K562 (cell line): ENCODE data around the gene UGT1A10. TPM values are rescaled to one million over a fixed set of nuclear protein-coding genes. Genes with fewer than 3 reads are reported as not detected.
A peak's percentile ranks its signal among the peaks of the same experiment; 100 is the strongest.
"Not testable (repeated sequence)": the region's sequence is repeated elsewhere in the genome, so short reads cannot be mapped to it uniquely, and the experiment has no call there.

ENCODE experiments used
- ATAC-seq: fragments of 200-7000 bp; cut with Tn5 transposase; 3 replicates; pipeline ENCODE4 v1.9.1; 2020; ENCODE audit warnings: moderate library complexity
- BruUV-seq: library from RNA; stranded (reverse); fragments of 400-500 nt; replicated peaks from 2 replicates; lab custom pipeline; 2021; lab: Mats Ljungman, UMichigan
- CTCF ChIA-PET: fragments of 300-600 bp; formaldehyde crosslinking; extraction: SDS; loops from one replicate; lab custom pipeline; 2021; ENCODE audit warnings: low intra/inter-chr PET ratio; lab: Yijun Ruan, JAX
- POLR2A ChIA-PET: fragments of 300-600, 350-650 bp; sonication (Branson Sonifier 250); formaldehyde crosslinking; extraction: SDS; loops from one replicate; lab custom pipeline; 2021; ENCODE audit warnings: antibody characterized with exemption, inconsistent platforms; lab: Yijun Ruan, JAX
- DNase-seq, 4 experiments: peaks; one replicate each; pipeline versions ENCODE4 v3.0.0 to v3.0.0-alpha.2; 2011 to 2018; ENCODE audit warnings: low spot score in 3 of 4, mixed read lengths in 3 of 4; ENCODE audit errors: extremely low read depth in 1 of 4
- FAIRE-seq: peaks from 2 replicates; lab custom pipeline; 2011; peaks lifted over from hg19 to GRCh38; lab: Jason Lieb, UNC
- H2AFZ ChIP-seq: 2 replicates; pipeline ENCODE4 v1.6.0; 2011; ENCODE audit warnings: low read depth, low read length, control low read depth, inconsistent platforms
- H3K27ac ChIP-seq: fragments of 200-600 bp; 3 replicates; pipeline ENCODE4 v1.8.0; 2011; ENCODE audit warnings: low read depth, mild to moderate bottlenecking, control low read depth, inconsistent platforms, low read length, moderate library complexity, mixed read lengths; ENCODE audit errors: extremely low read depth
- H3K27me3 ChIP-seq, 2 experiments: fragments of 300-600 bp in 1 of 2; 2 replicates in 1 of 2; 3 replicates in 1 of 2; pipeline versions ENCODE4 v1.6.0 to v1.8.0; 2011; ENCODE audit warnings: inconsistent platforms in 2 of 2, low read length in 2 of 2, mild to moderate bottlenecking in 1 of 2, mixed read lengths in 1 of 2, moderate library complexity in 1 of 2; ENCODE audit not compliant: control insufficient read depth in 2 of 2, insufficient read depth in 2 of 2
- H3K36me3 ChIP-seq: fragments of 300-600 bp; 3 replicates; pipeline ENCODE4 v1.8.0; 2011; ENCODE audit warnings: mild to moderate bottlenecking, low read length, inconsistent platforms; ENCODE audit not compliant: control insufficient read depth, insufficient read depth
- H3K4me1 ChIP-seq, 2 experiments: fragments of 200-600 bp in 1 of 2; replicated peaks in 1 of 2; 2 replicates in 1 of 2; 3 replicates in 1 of 2; pipeline versions ENCODE4 v1.5.1 to v1.8.0; 2011; ENCODE audit warnings: inconsistent platforms in 2 of 2, low read length in 2 of 2, mild to moderate bottlenecking in 1 of 2, mixed read lengths in 1 of 2, moderate library complexity in 1 of 2; ENCODE audit not compliant: control insufficient read depth in 2 of 2, insufficient read depth in 2 of 2
- H3K4me2 ChIP-seq: 2 replicates; pipeline ENCODE4 v1.6.1; 2011; ENCODE audit warnings: low read length, control low read depth, inconsistent platforms, mixed read lengths; ENCODE audit not compliant: insufficient read depth
- H3K4me3 ChIP-seq: fragments of 200-600 bp; sonication (generic), shearing (Covaris generic); 2 replicates; pipeline ENCODE4 v1.5.1; 2016; ENCODE audit warnings: control low read depth, inconsistent platforms
- H3K79me2 ChIP-seq: fragments of 200-600 bp; 3 replicates; pipeline ENCODE4 v1.8.0; 2011; ENCODE audit warnings: low read length, inconsistent platforms; ENCODE audit not compliant: control insufficient read depth, insufficient read depth
- H3K9ac ChIP-seq, 2 experiments: 2 replicates each; pipeline versions ENCODE4 v1.6.0 to v1.6.1; 2011; ENCODE audit warnings: low read depth in 2 of 2, low read length in 2 of 2, control low read depth in 1 of 2, inconsistent platforms in 1 of 2, mild to moderate bottlenecking in 1 of 2, mixed read lengths in 1 of 2; ENCODE audit not compliant: insufficient read depth in 1 of 2
- H3K9me1 ChIP-seq: one replicate; pipeline ENCODE4 v1.6.0; 2011; ENCODE audit warnings: inconsistent platforms, mild to moderate bottlenecking, low read length, moderate library complexity; ENCODE audit not compliant: control insufficient read depth, insufficient read depth
- H3K9me3 ChIP-seq: replicated peaks from 2 replicates; pipeline ENCODE4 v1.5.1; 2011; ENCODE audit warnings: low read depth, low read length, inconsistent platforms; ENCODE audit not compliant: control insufficient read depth, insufficient read depth
- H4K20me1 ChIP-seq: replicated peaks from 2 replicates; pipeline ENCODE4 v1.6.1; 2011; ENCODE audit warnings: low read length, inconsistent platforms, mixed read lengths; ENCODE audit not compliant: control insufficient read depth, insufficient read depth
- CEBPB ChIP-seq: fragments of 450-650 bp; IDR thresholded peaks from 2 replicates; pipeline ENCODE4 v1.6.1; 2016; ENCODE audit warnings: missing genetic modification characterization, missing compliant biosample characterization
- HBP1 ChIP-seq: fragments of 450-650 bp; formaldehyde crosslinking; IDR thresholded peaks from 2 replicates; pipeline ENCODE4 v1.4.0; 2022; ENCODE audit warnings: missing genetic modification characterization
- HNRNPUL1 ChIP-seq: fragments of 200-400 bp; formaldehyde crosslinking; IDR thresholded peaks from 2 replicates; pipeline ENCODE4 v1.6.1; 2017; ENCODE audit warnings: low read length
- SLC30A9 ChIP-seq: fragments of 250-450 bp; sonication (Bioruptor Pico); IDR thresholded peaks from 2 replicates; pipeline ENCODE4 v1.8.0; 2022; ENCODE audit warnings: mild to moderate bottlenecking, moderate library complexity
- SMARCC2 ChIP-seq: fragments of 450-650 bp; IDR thresholded peaks from 2 replicates; pipeline ENCODE4 v1.6.1; 2017; ENCODE audit warnings: antibody characterized with exemption, moderate library complexity, mild to moderate bottlenecking, low read depth
- UBTF ChIP-seq, 2 experiments: IDR thresholded peaks; 2 replicates each; pipeline ENCODE4 v1.6.1; 2012; ENCODE audit warnings: improper control_type of control experiment in 2 of 2, low read depth in 2 of 2, low read length in 2 of 2, borderline replicate concordance in 1 of 2
- ZNF165 ChIP-seq: fragments of 250-450 bp; sonication (Bioruptor Pico); IDR thresholded peaks from 2 replicates; pipeline ENCODE4 v1.4.0; 2020; ENCODE audit warnings: borderline replicate concordance
- ZNF717 ChIP-seq: fragments of 250-450 bp; sonication (Bioruptor Pico); IDR thresholded peaks from 2 replicates; pipeline ENCODE4 v1.5.0; 2021
- WGBS: fragments of 100-300 bp; shearing (Covaris generic); methylation state at CpG from one replicate; pipeline ENCODE4 v1.1.6; 2016; ENCODE audit warnings: low coverage, mixed read lengths; ENCODE audit not compliant: insufficient coverage; ENCODE audit errors: missing lambda C conversion rate; 5-methylcytosine and 5-hydroxymethylcytosine counted together
- in situ Hi-C: fragments of 300-500 bp; cut with MboI; formaldehyde crosslinking; loops from 4 replicates; pipeline ENCODE4 v1.15.0; 2018; ENCODE audit warnings: inconsistent platforms, mixed read lengths
- intact Hi-C: fragments of 100-400 bp; cut with micrococcal nuclease; formaldehyde crosslinking; loops from 2 replicates; pipeline ENCODE4 v1.14.2; 2022
- polyA plus RNA-seq, 8 experiments: library from polyadenylated mRNA; depleted of rRNA in 4 of 8; stranded (reverse) in 5 of 8; unstranded in 3 of 8; fragments of >200 nt; fragmentation: Nextera tagmentation in 2 of 8; fragmentation: Illumina TruSeq in 1 of 8; extraction: Ambion mirVana in 2 of 8; extraction: Trizol in 1 of 8; gene quantifications; 2 replicates each; pipeline versions ENCODE4 v1.2.1 to v1.2.3, GENCODE V29; 2011 to 2014; ENCODE audit warnings: inconsistent platforms in 1 of 8, missing spikeins in 1 of 8
- total RNA-seq, 7 experiments: library from RNA; depleted of rRNA in 6 of 7; stranded (reverse); fragments of >200 nt in 6 of 7; fragmentation: Illumina TruSeq in 2 of 7; extraction: Trizol in 2 of 7; gene quantifications; 2 replicates each; pipeline versions ENCODE4 v1.2.1 to v1.2.3, GENCODE V29; 2011 to 2021; ENCODE audit warnings: low replicate concordance in 1 of 7

UGT1A10 gene
- total and polyA plus RNA-seq, 9 of the 15 experiments (the other 6 are each of a cell fraction or from before 2014, with no cell fraction given) = not detected

- no peak for TF ChIP-seq HNRNPUL1
- no peak for TF ChIP-seq SMARCC2
- TF ChIP-seq HBP1 (CRISPR knock-in tag) = no peak
- no peak for TF ChIP-seq CEBPB (tag)
- TF ChIP-seq UBTF (IDR thresholded peaks at IDR 0.05; ENCODE audit: borderline replicate concordance in 1 of 2, low read depth in 2 of 2, low read length in 2 of 2) = no peak
- TF ChIP-seq SLC30A9 (CRISPR knock-in tag) = no peak
- TF ChIP-seq ZNF165 = no peak
- no peak for TF ChIP-seq ZNF717 (CRISPR knock-in tag)
Observed at GRCh38 chr2:233588400-233588799, 47.8 kb upstream of the UGT1A10 start (continued).

- H3K4me2 ChIP-seq, H3K27ac ChIP-seq, in situ Hi-C loops, BruUV-seq, H3K36me3 ChIP-seq, H3K27me3 ChIP-seq, DNase-seq, ATAC-seq, H3K9ac ChIP-seq, H2AFZ ChIP-seq, H4K20me1 ChIP-seq, CTCF ChIA-PET, intact Hi-C loops, H3K79me2 ChIP-seq, H3K9me3 ChIP-seq, H3K9me1 ChIP-seq, POLR2A ChIA-PET, H3K4me3 ChIP-seq, H3K4me1 ChIP-seq: not testable (repeated sequence)
- FAIRE-seq = peak; percentile 11
- 56% methylated on average over 1 of the region's 1 CpG for WGBS
Observed at GRCh38 chr2:233592706-233593105, 43.5 kb upstream of the UGT1A10 start.
